ENCODE data around the gene GRIN2A.

Gene GRIN2A

DNA sequence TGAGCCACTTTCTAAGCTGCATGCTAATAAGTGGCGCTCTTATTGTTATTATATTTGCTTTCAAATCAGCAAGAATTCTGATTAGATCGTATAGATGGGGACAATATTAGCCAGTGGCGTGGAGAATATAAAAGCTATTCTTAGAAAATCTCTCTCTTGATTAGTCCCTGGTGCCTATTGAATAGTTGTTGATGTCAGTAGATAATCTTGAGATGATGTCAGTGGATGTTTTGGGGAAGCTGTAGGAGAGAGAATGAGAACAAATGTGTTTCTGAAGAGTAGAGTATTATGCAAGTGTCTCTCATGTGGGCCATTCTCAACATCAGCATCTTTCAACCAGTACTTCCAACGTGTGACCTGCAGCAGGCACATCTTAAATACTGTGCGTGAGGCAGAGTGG is 445.7 kb downstream of the GRIN2A start:
- no peak for DNase-seq

DNA sequence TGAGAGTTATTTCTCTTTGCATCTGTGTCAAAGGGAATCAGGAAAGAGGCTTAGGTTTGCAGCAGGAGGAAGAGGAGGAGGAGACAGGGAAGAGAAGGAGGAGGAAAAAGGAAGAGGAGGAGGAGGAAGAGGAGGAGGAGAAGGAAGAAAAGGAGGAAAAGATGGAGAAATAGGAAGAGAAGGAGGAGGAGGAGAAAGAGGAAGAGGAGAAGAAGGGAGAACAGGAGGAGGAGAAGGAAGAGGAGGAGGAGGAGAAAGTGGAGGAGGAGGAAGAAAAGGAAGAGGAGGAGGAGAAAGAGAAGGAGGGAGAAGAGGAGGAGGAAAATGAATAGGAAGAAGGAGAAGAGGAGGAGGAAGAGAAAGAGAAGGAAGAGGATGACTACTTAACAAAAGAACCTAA is 459.1 kb downstream of the GRIN2A start:
- DNase-seq = no peak

DNA sequence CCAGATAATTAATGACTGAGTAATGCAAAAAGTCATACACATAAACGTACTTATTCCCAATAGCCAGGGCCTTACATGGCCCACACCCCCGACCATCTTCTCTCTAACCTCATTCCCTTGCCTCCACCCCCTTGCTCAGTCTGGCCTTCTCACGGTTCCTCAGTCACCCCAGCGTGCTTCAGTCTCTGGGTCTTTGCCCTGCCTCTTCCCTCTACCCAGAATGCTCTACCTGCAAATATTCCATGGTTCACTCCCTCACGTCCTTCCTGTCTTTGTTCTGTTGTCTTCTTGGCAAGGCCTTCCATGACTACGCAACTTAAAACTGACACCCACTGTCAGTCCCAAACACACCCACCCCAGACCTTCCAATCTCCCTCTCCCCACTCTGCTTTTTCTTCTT is 468.3 kb downstream of the GRIN2A start:
- no peak for DNase-seq

DNA sequence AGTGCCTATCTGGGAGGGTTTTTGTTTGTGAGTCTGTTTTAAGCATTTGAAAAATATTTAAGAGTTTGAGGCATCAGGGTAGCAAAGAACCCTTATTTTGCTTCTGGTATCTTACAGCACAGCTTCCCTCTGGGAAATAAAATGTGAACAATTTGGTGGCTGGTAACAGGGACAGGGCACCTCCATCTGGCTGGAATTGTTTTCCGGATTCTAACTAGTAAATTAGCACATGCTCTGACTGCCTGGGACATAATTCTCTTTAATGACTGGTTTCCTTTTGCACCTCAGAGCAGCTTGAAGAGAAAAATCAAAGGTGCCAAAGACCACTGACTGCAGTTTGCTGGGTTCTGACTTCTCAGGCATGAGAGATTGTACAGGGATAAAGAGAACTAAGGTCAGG is 469.1 kb downstream of the GRIN2A start:
- no peak for DNase-seq

GRCh38 chr16:9708972-9709620 is 473.1 kb downstream of the GRIN2A start:
- DNase-seq = no peak

GRCh38 chr16:9706217-9706836 is 475.9 kb downstream of the GRIN2A start:
- no peak for DNase-seq

- DNase-seq = no peak
These were observed 478.5 kb downstream of the GRIN2A start for GRCh38 chr16:9703731-9704130.

Measured in SW 1271 (cell line).